ENCODE measurements around the gene TRAPPC6A.

The TRAPPC6A gene

GRCh38 chr19:45150751-45151281 lies 27.2 kb downstream of the TRAPPC6A start:
- no peak for TF ChIP-seq CTCF (IDR thresholded peaks at IDR 0.05; ENCODE audit: borderline replicate concordance, control extremely low read depth, extremely low read depth, insufficient read depth, missing control alignments)
- in situ Hi-C loops (cut with MboI; ENCODE audit: low sequenced_read_pairs, unreplicated experiment) = no loop called here
- DNase-seq (ENCODE audit: low spot score) = no peak

GRCh38 chr19:45150180-45150579 lies 27.9 kb downstream of the TRAPPC6A start:
- DNase-seq (ENCODE audit: low spot score) = no peak
- no peak for TF ChIP-seq CTCF (IDR thresholded peaks at IDR 0.05; ENCODE audit: borderline replicate concordance, control extremely low read depth, extremely low read depth, insufficient read depth, missing control alignments)
- in situ Hi-C loops (cut with MboI; ENCODE audit: low sequenced_read_pairs, unreplicated experiment) = no loop called here

DNA sequence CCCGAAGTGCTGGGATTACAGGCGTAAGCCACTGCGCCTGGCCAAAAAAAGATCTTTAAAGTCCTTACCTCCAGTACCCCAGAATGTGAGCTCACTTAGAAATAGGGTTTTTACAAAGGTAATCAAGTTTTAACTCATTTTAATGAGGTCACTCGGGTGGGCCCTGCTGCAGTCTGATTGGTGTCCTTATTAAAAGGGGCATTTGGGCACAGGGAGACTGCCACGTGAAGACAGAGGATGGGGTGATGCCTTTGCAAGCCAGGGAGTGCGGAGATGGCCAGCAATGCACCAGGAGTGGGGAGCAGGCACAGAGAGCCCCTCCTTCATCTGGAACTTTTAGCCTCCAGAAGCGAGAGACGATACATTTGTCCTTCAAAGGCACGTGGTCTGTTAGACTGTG lies 28.9 kb downstream of the TRAPPC6A start:
- in situ Hi-C loops (cut with MboI; ENCODE audit: low sequenced_read_pairs, unreplicated experiment) = no loop called here
- TF ChIP-seq CTCF (IDR thresholded peaks at IDR 0.05; ENCODE audit: borderline replicate concordance, control extremely low read depth, extremely low read depth, insufficient read depth, missing control alignments) = no peak
- no peak for DNase-seq (ENCODE audit: low spot score)

DNA sequence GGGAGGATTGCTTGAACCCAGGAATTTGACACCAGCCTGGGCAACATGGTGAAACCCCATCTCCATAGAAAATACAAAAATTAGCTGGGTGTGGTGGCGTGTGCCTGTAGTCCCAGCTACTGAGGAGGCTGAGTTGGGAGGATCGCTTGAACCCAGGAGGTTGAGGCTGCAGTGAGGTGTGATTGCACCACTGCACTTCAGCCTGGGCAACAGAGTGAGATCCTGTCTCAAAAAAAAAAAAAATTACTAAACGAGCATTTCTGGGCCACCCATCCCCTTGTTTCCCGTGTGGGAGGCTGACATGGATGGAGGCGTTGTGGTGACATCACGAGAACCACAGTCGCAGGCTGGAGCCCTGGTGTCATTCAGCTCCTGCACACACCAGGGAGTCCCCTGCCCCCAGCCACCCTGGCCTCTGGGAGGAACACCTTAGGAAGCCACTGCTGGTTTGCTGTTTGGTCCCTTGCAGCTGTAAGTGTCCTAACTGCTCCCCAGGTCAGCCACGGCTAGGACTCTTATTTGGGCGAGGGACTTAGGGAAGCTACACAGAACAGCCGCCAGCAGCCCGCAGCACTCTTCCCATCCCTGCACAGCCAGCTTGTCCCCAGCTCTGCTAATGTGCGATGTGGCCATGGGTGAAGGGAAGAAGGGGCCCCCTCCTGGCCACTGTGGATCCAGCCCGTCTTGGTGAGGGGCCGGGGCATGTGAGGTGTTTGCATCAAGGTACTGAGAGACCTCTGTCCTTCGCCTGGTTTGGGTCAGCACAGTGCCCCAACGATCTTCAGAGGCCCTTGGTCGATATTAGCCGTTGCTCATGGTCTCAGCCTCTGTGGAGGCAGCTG lies 30.0 kb downstream of the TRAPPC6A start:
- in situ Hi-C loops (cut with MboI; ENCODE audit: low sequenced_read_pairs, unreplicated experiment) = no loop called here
- no peak for TF ChIP-seq CTCF (IDR thresholded peaks at IDR 0.05; ENCODE audit: borderline replicate concordance, control extremely low read depth, extremely low read depth, insufficient read depth, missing control alignments)
- DNase-seq (ENCODE audit: low spot score) = no peak

- TF ChIP-seq CTCF (IDR thresholded peaks at IDR 0.05; ENCODE audit: borderline replicate concordance, control extremely low read depth, extremely low read depth, insufficient read depth, missing control alignments) = no peak
- no peak for DNase-seq (ENCODE audit: low spot score)
These were observed 31.3 kb downstream of the TRAPPC6A start for GRCh38 chr19:45146741-45147205.

GRCh38 chr19:45146251-45146650 lies 31.8 kb downstream of the TRAPPC6A start:
- no peak for TF ChIP-seq CTCF (IDR thresholded peaks at IDR 0.05; ENCODE audit: borderline replicate concordance, control extremely low read depth, extremely low read depth, insufficient read depth, missing control alignments)
- no peak for DNase-seq (ENCODE audit: low spot score)
- in situ Hi-C loops (cut with MboI; ENCODE audit: low sequenced_read_pairs, unreplicated experiment) = no loop called here

More at GRCh38 chr19:45146741-45147205, 31.3 kb downstream of the TRAPPC6A start:
- in situ Hi-C loops (cut with MboI; ENCODE audit: low sequenced_read_pairs, unreplicated experiment) = no loop called here
